CD14-positive monocyte (primary cell): ENCODE results near the gene FAM162B. TPM values are rescaled to one million over a fixed set of nuclear protein-coding genes. Genes with fewer than 3 reads are reported as not detected.

Source experiments
- DNase-seq, 3 donors: peaks; one replicate each; pipeline ENCODE4 v3.0.0-alpha.2; 2011 to 2022
- H2AFZ ChIP-seq: 2 replicates; pipeline ENCODE4 v1.6.0; 2012; ENCODE audit warnings: mild to moderate bottlenecking, low read depth, low read length, inconsistent platforms; ENCODE audit not compliant: insufficient read depth, poor library complexity, severe bottlenecking
- H3K27ac ChIP-seq, 2 donors: 1 replicate in 1 of 2; 2 replicates in 1 of 2; pipeline ENCODE4 v1.5.1; 2012 to 2013; ENCODE audit warnings: low read length in 2 of 2, control low read depth in 1 of 2, inconsistent platforms in 1 of 2, low read depth in 1 of 2, mild to moderate bottlenecking in 1 of 2
- H3K27me3 ChIP-seq, 2 donors: one replicate each; pipeline versions ENCODE4 v1.6.0 to v1.6.1; 2011 to 2013; ENCODE audit warnings: low read length in 2 of 2; ENCODE audit not compliant: control insufficient read depth in 2 of 2, insufficient read depth in 2 of 2
- H3K36me3 ChIP-seq, 2 donors: replicated peaks in 1 of 2; 1 replicate in 1 of 2; 2 replicates in 1 of 2; pipeline versions ENCODE4 v1.5.1 to v1.6.1; 2012 to 2013; ENCODE audit warnings: low read length in 2 of 2, control low read depth in 1 of 2, inconsistent platforms in 1 of 2, mild to moderate bottlenecking in 1 of 2; ENCODE audit not compliant: insufficient read depth in 2 of 2, control insufficient read depth in 1 of 2
- H3K4me1 ChIP-seq, 2 donors: 1 replicate in 1 of 2; 2 replicates in 1 of 2; pipeline versions ENCODE4 v1.5.1 to v1.6.1; 2012 to 2013; ENCODE audit warnings: low read length in 2 of 2, control low read depth in 1 of 2, inconsistent platforms in 1 of 2, mild to moderate bottlenecking in 1 of 2, moderate library complexity in 1 of 2; ENCODE audit not compliant: insufficient read depth in 2 of 2, control insufficient read depth in 1 of 2
- H3K4me2 ChIP-seq: replicated peaks from 2 replicates; pipeline ENCODE3; 2012; ENCODE audit warnings: low read length, moderate library complexity, mild to moderate bottlenecking; ENCODE audit not compliant: poor library complexity, severe bottlenecking; ENCODE audit errors: extremely low read depth
- H3K4me3 ChIP-seq, 3 experiments: fragments of 200-600 bp in 1 of 3; sonication (generic) in 1 of 3; replicated peaks in 1 of 3; 1 replicate in 2 of 3; 2 replicates in 1 of 3; pipeline ENCODE4 v1.5.1; 2011 to 2013; ENCODE audit warnings: low read length in 3 of 3, mild to moderate bottlenecking in 3 of 3, control low read depth in 2 of 3, low read depth in 2 of 3, inconsistent platforms in 1 of 3, moderate library complexity in 1 of 3
- H3K79me2 ChIP-seq: 2 replicates; pipeline ENCODE4 v1.6.0; 2012; ENCODE audit warnings: mild to moderate bottlenecking, control low read depth, inconsistent platforms, low read length, moderate library complexity; ENCODE audit not compliant: insufficient read depth
- H3K9ac ChIP-seq: 2 replicates; pipeline ENCODE4 v1.6.0; 2017; ENCODE audit warnings: low read length, mild to moderate bottlenecking; ENCODE audit not compliant: insufficient read depth, poor library complexity, severe bottlenecking
- H3K9me3 ChIP-seq, 2 donors: replicated peaks in 1 of 2; 1 replicate in 1 of 2; 2 replicates in 1 of 2; pipeline versions ENCODE4 v1.5.1 to v1.6.1; 2012 to 2013; ENCODE audit warnings: low read length in 2 of 2, control low read depth in 1 of 2; ENCODE audit not compliant: control insufficient read depth in 1 of 2, insufficient read depth in 1 of 2
- H4K20me1 ChIP-seq: 2 replicates; pipeline ENCODE4 v1.6.0; 2012; ENCODE audit warnings: mild to moderate bottlenecking, low read length, control low read depth, moderate library complexity; ENCODE audit not compliant: insufficient read depth
- H3K27ac Mint-ChIP-seq, 7 donors: one replicate each; pipeline ENCODE4 v1.8.0; 2020; ENCODE audit warnings: mild to moderate bottlenecking in 7 of 7, mixed read lengths in 7 of 7, moderate library complexity in 6 of 7, inconsistent platforms in 2 of 7
- H3K27me3 Mint-ChIP-seq, 3 donors: one replicate each; pipeline ENCODE4 v1.8.0; 2021 to 2022; ENCODE audit warnings: low read depth in 3 of 3, mild to moderate bottlenecking in 3 of 3, mixed read lengths in 3 of 3, moderate library complexity in 3 of 3, inconsistent platforms in 1 of 3
- H3K36me3 Mint-ChIP-seq, 2 donors: one replicate each; pipeline ENCODE4 v1.8.0; 2020; ENCODE audit warnings: mixed read lengths in 2 of 2, inconsistent platforms in 1 of 2, mild to moderate bottlenecking in 1 of 2
- H3K4me1 Mint-ChIP-seq: one replicate; pipeline ENCODE4 v1.8.0; 2020; ENCODE audit warnings: mild to moderate bottlenecking, mixed read lengths
- H3K4me3 Mint-ChIP-seq, 2 donors: one replicate each; pipeline ENCODE4 v1.8.0; 2020; ENCODE audit warnings: mild to moderate bottlenecking in 2 of 2, mixed read lengths in 2 of 2, moderate library complexity in 1 of 2
- H3K9me3 Mint-ChIP-seq, 7 donors: one replicate each; pipeline ENCODE4 v1.8.0; 2020 to 2022; ENCODE audit warnings: mixed read lengths in 7 of 7, mild to moderate bottlenecking in 6 of 7, moderate library complexity in 6 of 7, inconsistent platforms in 2 of 7
- WGBS: methylation state at CpG from one replicate; pipeline ENCODE4 v1.1.5; 2013; ENCODE audit warnings: missing lambda C conversion rate; ENCODE audit not compliant: insufficient coverage; 5-methylcytosine and 5-hydroxymethylcytosine counted together
- intact Hi-C, 2 donors: fragments of 100-400 bp; cut with micrococcal nuclease; formaldehyde crosslinking; loops; one replicate each; pipeline versions ENCODE4 v1.15.0 to v1.15.1; 2023
- polyA plus RNA-seq, 3 donors: library from polyadenylated mRNA; depleted of rRNA in 1 of 3; unstranded in 2 of 3; stranded (reverse) in 1 of 3; fragments of 300-500 nt in 2 of 3; fragments of >200 nt in 1 of 3; fragmentation: Illumina TruSeq in 2 of 3; gene quantifications; 1 replicate in 2 of 3; 2 replicates in 1 of 3; pipeline ENCODE4 v1.2.3, GENCODE V29; 2012 to 2021
- TF ChIP-seq, protein P1 (sequence below): fragments of 200-600 bp; IDR thresholded peaks from one replicate; pipeline ENCODE4 v1.8.0; 2022; ENCODE audit warnings: antibody characterized with exemption, mild to moderate bottlenecking

FAM162B gene
- polyA plus RNA-seq, 3 donors = not detected

DNA sequence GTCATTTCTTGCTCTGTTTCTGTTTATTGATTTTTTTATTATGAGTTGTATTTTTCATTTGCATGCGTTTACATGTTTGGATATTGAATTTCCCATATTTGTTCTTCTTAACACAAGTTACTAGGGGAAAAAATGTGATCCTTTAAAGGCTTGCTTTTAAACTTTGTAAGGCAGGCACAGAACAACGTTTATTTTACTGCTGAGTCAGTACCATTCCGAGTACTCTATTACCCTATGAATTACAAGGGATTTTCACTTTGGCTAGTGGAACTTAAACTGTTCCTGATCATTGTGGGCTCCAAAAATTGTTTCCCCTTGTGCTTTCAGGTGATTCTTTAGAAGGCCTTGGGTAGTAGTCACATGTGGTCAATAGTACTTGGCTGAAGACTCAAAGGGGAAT lies 28.5 kb downstream of the FAM162B start:
- H2AFZ ChIP-seq = no peak overlapping the region
- H3K36me3 Mint-ChIP-seq = peaks cover 16 to 26% of the 10 kb centered on the region in 2 donors
- no peak overlapping the region for H3K4me3 Mint-ChIP-seq
- DNase-seq = no peak
- H3K27me3 ChIP-seq = no peaks in the 10 kb centered on the region
- no peaks in the 10 kb centered on the region for H3K9me3 ChIP-seq
- no peaks in the 10 kb centered on the region for H3K4me1 ChIP-seq
- no peak overlapping the region for H3K4me2 ChIP-seq
- no peaks in the 10 kb centered on the region for H3K27me3 Mint-ChIP-seq
- H3K27ac ChIP-seq = no peak overlapping the region
- intact Hi-C loops = no loop called here
- peaks cover 10 to 16% (median 13%) of the 10 kb centered on the region in 7 donors for H3K9me3 Mint-ChIP-seq
- no peaks in the 10 kb centered on the region for H3K79me2 ChIP-seq
- no CpG with 5 or more reads among the region's 3 CpGs for WGBS
- TF ChIP-seq, protein P1, sequence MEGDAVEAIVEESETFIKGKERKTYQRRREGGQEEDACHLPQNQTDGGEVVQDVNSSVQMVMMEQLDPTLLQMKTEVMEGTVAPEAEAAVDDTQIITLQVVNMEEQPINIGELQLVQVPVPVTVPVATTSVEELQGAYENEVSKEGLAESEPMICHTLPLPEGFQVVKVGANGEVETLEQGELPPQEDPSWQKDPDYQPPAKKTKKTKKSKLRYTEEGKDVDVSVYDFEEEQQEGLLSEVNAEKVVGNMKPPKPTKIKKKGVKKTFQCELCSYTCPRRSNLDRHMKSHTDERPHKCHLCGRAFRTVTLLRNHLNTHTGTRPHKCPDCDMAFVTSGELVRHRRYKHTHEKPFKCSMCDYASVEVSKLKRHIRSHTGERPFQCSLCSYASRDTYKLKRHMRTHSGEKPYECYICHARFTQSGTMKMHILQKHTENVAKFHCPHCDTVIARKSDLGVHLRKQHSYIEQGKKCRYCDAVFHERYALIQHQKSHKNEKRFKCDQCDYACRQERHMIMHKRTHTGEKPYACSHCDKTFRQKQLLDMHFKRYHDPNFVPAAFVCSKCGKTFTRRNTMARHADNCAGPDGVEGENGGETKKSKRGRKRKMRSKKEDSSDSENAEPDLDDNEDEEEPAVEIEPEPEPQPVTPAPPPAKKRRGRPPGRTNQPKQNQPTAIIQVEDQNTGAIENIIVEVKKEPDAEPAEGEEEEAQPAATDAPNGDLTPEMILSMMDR = no peak
- no peaks in the 10 kb centered on the region for H4K20me1 ChIP-seq
- no peak overlapping the region for H3K4me3 ChIP-seq
- no peaks in the 10 kb centered on the region for H3K4me1 Mint-ChIP-seq
- peaks cover 5 to 6% of the 10 kb centered on the region in 2 donors for H3K36me3 ChIP-seq
- H3K27ac Mint-ChIP-seq = no peak overlapping the region
- H3K9ac ChIP-seq = no peak overlapping the region

DNA sequence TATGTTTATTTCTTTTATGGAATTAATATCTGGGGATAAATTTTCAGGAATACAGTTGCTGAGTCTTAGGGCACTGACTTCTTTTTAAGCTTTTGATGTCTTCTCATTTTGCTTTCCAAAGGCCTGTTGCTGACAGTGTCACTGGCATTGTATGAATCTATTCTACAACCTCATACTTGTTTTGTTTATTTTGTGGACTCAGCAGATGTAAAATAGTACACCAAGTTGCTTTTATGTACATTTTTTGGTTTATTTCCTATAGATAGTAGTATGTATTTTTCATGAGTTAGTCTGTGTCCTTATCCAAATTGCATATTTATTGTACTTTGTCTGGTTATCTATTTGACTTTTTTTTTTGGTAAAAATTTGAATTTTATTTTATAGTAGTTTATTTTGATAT lies 35.0 kb downstream of the FAM162B start:
- no peaks in the 10 kb centered on the region for H3K79me2 ChIP-seq
- no peak overlapping the region for H2AFZ ChIP-seq
- Mint-ChIP-seq H3K4me1 (no peaks in the 10 kb centered on the region), H3K9me3 (no peaks in the 10 kb centered on the region), H3K27ac (no peak overlapping the region), H3K36me3 (peaks cover 35 to 38% of the 10 kb centered on the region in 2 donors), H3K27me3 (no peaks in the 10 kb centered on the region), H3K4me3 (no peak overlapping the region)
- intact Hi-C loops = no loop called here
- TF ChIP-seq, protein P1 = no peak
- no peak overlapping the region for H3K9ac ChIP-seq
- no peak overlapping the region for H3K27ac ChIP-seq
- no peaks in the 10 kb centered on the region for H3K27me3 ChIP-seq
- H3K36me3 ChIP-seq = peaks cover 19 to 57% of the 10 kb centered on the region in 2 donors
- no peak for DNase-seq
- no peak overlapping the region for H3K4me3 ChIP-seq
- no peaks in the 10 kb centered on the region for H3K9me3 ChIP-seq
- H3K4me2 ChIP-seq = no peak overlapping the region
- no peaks in the 10 kb centered on the region for H3K4me1 ChIP-seq
- H4K20me1 ChIP-seq = no peaks in the 10 kb centered on the region
